Measurements from ENCODE around the gene FCRL6. TPM values are rescaled to one million over a fixed set of nuclear protein-coding genes. Genes with fewer than 3 reads are reported as not detected.

FCRL6 gene
- total RNA-seq, 1 donor from 2014 or later: 1.2 TPM

DNA sequence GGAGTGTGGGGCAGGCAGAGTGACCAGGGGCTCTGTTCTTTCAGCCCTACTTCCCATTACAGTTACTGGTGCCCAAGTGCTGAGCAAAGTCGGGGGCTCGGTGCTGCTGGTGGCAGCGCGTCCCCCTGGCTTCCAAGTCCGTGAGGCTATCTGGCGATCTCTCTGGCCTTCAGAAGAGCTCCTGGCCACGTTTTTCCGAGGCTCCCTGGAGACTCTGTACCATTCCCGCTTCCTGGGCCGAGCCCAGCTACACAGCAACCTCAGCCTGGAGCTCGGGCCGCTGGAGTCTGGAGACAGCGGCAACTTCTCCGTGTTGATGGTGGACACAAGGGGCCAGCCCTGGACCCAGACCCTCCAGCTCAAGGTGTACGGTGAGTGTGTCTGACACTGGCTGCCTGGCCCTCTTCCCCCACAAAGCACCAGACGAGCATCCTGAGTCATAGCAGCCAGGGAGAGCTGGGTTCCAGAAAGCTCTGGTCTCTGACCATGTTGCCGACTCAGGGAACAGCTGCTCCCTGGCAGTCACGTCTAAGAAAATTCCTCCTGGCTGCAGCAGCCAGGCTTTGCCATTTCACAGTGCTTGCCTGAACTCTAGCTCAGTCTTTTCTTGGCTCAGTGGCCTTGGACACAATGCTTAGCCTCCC lies 27.8 kb downstream of the FCRL6 start:
- no peak for ATAC-seq
- DNase-seq (ENCODE audit: low spot score): no peak
- intact Hi-C loops (cut with DNase I): no loop called here

DNA sequence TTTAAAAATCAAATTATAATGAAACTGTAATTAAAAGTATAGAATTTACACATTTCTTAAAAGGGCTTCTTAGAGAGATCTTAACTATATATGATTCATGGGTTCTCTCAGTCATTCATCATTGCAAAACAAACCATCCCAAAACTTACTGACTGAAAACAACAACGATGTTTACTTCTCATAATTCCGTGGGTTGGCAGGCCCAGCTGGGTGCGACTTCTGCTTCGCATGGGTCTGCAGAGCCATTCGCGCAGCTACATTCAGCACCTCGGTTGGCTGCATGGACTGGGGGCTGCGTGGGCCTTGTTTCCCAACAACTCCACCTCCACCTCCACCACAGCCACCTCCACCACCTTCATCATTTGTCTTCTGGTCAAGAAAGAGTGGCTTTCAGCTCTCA lies 28.6 kb downstream of the FCRL6 start:
- intact Hi-C loops (cut with DNase I): no loop called here
- DNase-seq (ENCODE audit: low spot score) (no peak), ATAC-seq (no peak)

DNA sequence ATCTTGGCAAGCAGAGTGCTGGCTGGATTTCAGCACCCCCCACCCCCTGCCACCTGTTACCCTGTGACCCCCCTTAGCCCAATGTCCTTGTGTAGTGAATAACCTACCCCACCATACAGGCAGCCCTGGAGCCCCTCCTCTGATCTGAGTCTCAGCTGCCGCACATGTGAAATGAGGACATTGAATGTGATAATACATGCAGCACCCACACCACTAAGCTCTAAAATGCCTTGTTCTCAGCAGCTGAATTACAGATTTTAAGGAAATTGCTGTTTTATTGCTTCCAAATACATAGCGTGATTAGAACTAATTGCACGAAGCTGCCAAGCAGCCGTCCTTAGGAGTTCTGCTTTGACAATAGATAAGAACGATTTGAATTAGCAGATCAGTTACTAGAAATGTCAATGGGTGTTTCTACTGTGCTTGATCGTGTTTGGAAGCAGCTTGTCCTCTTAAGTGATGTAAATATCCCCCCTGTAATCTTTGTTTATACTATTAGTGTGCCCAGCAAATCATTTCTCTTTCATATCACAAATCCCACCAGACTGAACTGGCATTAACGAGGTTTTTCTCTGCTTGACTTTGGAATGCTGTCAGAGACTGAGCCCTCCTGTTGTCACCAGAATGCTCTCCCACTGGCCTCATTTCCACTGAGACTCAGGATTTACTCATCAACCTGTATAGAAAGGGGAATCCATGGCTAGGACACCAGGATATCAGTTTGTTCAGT lies 29.4 kb downstream of the FCRL6 start:
- DNase-seq (ENCODE audit: low spot score) (no peak), ATAC-seq (no peak)
- intact Hi-C loops (cut with DNase I): no loop called here

DNA sequence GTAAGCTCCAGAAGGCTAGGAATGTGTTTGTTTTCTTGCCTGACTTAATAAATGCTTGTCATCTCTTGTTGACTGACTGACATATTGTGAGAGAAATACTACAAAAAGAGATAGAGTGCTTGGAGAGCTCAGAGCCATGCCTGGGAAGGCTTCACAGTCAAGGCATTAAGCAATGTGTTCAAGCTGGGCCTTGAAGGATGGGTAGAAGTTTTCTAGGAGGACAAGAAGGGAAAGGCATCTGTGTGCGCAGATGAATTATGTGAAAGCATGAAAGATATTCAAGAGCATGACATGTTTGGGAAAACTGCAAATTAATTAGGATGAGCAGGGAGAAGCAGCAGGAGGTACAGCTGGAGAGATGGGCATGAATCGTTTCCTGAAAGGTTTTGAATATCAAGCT lies 30.1 kb downstream of the FCRL6 start:
- intact Hi-C loops (cut with DNase I): no loop called here
- no peak for ATAC-seq
- DNase-seq (ENCODE audit: low spot score): no peak

DNA sequence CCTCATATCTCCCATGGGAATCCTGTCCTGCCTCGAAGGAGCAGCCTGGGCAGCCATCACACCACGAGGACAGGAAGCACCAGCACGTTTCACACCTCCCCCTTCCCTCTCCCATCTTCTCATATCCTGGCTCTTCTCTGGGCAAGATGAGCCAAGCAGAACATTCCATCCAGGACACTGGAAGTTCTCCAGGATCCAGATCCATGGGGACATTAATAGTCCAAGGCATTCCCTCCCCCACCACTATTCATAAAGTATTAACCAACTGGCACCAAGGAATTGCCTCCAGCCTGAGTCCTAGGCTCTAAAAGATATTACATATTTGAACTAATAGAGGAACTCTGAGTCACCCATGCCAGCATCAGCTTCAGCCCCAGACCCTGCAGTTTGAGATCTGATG lies 33.2 kb downstream of the FCRL6 start:
- DNase-seq (ENCODE audit: low spot score) (no peak), ATAC-seq (peak; percentile 25)
- intact Hi-C loops (cut with DNase I): no loop called here

DNA sequence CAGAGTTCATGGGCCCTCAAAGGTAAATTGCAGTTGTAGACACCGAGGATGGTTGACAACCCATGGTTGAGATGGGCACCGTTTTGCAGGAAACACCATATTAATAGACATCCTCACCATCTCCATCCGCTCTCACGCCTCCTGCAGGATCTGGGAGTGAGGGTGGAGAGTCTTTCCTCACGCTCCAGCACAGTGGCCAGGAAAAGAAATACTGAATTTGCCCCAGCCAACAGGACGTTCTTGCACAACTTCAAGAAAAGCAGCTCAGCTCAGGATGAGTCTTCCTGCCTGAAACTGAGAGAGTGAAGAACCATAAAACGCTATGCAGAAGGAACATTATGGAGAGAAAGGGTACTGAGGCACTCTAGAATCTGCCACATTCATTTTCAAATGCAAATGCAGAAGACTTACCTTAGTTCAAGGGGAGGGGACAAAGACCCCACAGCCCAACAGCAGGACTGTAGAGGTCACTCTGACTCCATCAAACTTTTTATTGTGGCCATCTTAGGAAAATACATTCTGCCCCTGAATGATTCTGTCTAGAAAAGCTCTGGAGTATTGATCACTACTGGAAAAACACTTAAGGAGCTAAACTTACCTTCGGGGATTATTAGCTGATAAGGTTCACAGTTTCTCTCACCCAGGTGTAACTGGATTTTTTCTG lies 33.8 kb downstream of the FCRL6 start:
- DNase-seq (ENCODE audit: low spot score) (no peak), ATAC-seq (peak; percentile 70)
- intact Hi-C loops (cut with DNase I): no loop called here

DNA sequence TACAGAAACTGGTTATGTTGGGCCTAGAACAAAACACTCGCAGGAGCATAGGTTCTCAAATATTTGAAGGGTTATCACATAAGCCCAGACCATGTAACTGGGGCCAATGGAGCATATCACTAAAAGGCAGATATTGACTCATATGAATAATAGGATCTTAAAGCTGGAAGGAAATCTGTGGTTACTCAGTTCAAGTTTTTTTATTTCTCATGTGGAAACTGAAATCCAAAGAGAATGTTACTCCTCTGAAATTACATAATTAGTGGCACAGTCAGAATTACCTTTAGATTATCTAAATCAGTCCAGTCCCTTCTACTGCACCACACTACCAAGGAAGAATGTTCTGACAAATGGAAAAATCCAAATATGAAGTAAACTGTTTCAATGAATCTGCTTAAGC lies 36.6 kb downstream of the FCRL6 start:
- ATAC-seq (no peak), DNase-seq (ENCODE audit: low spot score) (no peak)
- intact Hi-C loops (cut with DNase I): no loop called here

DNA sequence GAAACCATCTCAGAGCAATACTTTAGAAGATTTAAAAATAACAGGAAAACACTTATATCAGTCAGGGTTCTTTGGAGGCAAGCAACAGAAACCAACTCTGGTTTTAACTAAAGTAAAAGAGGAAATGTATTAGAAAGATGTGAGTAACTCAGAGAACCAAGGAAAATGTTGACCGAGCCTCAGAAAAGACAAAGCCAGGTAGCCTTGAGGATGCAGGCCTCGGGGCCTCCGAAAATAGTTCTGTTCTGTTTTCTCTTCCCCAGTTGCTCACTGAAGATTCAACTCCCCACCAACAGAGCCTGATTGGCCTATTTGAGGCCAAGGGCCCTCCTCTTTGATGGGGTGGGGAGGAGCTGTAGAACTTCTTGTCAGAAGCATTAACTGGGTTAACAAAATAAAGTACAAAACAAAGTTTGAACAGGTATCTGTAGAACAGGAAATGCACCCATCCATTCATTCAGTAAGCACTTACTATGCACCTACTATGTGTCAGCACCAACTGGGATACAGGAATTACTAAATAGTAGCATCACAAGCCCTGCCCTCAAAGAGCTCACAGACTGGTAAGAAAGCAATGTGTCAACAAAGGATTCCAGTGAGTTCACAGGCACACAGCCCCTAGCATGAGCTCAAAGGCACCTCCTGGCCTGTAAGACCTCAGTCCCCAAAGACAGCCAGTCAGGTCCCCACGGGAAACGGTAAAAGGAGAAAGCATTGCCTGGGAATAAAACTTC lies 37.1 kb downstream of the FCRL6 start:
- intact Hi-C loops (cut with DNase I): no loop called here
- DNase-seq (ENCODE audit: low spot score) (no peak), ATAC-seq (no peak)

DNA sequence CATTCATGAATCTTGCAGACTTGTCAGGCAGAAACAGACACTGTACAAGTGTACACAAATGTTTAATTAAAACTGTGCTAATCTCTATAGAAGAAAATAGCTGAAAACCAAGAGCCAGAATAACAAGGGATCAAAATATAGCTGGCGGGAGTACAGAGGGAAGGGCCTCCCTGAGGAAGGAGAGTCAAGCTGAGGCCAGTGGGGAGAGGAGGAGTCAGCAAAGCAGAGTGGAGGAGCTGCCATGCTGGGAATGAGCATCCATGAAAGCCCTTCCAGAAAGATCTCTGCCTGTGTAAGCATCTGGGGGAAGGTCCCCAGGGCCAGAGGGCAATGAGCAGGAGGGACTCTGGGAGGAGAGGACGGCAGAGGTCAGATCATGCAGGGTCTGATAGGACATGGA lies 39.6 kb downstream of the FCRL6 start:
- DNase-seq (ENCODE audit: low spot score) (no peak), ATAC-seq (no peak)
- intact Hi-C loops (cut with DNase I): no loop called here

DNA sequence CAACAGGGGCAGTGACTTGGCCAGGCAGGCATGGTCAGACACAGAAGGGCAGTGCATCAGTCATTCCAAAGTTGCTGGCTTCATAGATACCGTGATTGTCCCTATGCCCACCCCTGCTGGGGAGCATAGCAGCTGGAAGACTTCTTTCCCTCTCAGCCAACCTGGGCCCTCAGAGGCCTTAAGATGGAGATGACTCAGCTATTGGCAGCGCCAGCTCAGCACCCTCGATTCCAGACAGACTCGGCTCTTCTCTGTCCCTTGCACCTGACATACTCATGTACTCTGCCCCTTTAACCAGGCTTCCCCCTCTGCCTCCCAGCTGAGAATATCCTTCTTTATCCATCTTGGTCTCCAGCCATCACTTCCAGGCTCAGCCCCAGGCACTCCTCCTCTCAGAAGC lies 41.3 kb downstream of the FCRL6 start:
- intact Hi-C loops (cut with DNase I): no loop called here
- ATAC-seq (no peak), DNase-seq (ENCODE audit: low spot score) (no peak)

DNA sequence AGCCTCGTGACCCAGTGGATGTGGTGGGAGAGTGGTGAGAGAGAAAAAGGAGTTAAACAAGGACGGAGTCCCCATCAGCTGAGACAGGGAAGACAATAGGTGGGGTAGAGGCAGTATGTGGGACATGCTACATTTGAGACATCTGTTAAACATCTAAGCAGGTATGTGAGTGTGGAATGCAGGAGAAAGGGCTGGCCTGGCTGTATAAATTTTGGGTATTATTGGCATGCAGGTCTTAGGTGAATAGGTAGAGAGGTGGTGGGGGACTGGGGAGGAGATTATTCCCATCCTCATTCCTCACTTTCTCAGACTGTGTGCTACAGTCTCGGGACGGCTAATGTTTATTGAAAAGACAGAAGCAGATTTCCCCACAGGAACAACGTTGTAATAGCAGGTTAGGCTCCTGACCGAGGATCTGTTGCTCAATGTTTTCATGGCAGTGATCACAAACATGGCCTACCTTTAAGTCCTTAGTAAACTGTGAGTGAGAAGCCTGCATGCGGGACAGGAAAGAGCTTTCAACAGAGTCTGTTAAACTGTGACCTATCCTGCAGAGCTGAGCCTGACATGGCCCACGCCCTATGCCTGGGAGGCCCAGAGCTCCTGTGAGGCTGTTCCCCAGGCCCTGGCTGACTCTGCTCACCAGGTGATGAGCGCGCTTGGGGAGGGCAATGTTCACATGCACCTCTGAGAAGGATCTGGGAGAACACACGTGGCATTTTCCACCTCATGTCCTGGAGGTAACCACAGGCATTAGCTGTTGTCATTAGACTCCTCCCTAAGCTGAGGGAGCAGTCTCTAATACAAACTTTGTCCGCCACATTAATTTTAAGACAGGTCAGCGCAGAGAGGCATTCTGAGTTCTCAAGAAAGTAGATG lies 43.8 kb downstream of the FCRL6 start:
- DNase-seq (ENCODE audit: low spot score) (no peak), ATAC-seq (no peak)
- intact Hi-C loops (cut with DNase I): no loop called here

DNA sequence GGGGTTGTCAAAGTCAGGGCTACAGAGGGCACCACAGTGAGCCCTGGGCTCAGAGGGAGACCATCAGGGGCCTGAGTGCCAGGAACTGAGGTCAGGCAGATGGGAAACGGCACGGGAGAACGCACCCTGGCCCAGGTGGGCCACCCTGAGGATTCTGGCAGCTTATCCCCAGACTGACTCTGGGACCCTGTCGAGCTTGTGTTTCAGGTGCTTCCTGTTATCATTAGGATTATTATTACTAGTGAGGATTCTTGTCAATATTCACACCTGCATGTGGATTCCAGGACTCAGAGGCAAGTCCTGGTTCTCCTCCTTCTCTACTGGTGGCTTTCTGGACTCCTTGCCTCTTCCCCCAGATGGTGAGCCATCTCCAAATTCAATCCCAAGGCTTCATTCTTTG lies 45.1 kb downstream of the FCRL6 start:
- ATAC-seq (no peak), DNase-seq (ENCODE audit: low spot score) (no peak)
- intact Hi-C loops (cut with DNase I): no loop called here

DNA sequence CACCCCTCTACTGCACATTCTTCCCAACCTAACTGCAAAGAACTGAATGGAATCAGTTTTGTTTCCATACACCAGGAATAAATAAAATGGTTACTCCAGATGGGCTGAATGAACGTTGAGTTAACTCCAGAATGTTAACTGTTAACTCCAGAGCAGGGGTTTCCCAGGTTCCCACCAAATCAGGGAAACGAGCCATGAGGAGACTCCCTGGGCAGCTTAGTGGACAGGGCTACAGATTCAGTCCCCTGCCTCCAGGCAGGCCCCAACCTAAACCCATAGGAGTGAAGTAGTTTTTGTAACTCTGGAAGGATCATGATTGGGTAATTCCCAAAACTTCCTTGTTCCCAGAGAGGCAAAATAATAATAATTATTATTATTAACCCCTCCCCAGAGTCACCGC lies 46.2 kb downstream of the FCRL6 start:
- ATAC-seq: no peak
- DNase-seq (ENCODE audit: low spot score): no peak
- intact Hi-C loops (cut with DNase I): no loop called here

DNA sequence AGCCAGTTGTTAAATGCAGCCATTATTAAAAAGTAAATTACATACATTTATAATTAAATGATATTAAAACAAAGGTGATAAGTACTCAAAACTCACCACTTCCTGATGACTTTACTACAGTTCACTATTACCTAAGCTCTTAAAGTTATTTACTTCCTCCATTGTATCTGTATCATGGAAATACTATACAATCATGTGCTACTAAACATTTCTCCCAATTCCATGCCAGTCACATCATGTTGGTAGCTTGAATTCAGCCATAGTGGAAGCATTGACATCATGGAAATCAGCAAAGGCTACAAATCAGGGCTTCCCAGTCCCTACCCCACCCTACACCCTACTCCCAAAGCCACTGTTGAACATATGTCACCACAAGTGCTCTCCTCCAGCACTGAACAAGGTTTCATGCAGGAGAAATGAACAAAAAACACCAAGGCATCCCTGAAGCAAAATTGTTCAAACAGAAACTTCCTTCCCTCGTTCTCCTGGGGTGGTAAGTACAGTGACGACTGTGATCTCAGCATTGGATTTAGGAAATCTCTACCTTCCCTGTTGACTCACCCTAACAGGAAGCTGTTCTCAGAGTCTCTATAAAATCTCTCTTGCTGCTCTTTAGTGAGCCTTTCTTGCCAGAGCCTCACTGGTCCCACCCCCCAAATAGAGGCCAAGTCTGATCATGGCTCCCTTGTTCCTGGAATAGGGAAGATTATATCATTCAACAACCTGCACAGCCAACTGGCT lies 47.6 kb downstream of the FCRL6 start:
- ATAC-seq: no peak
- DNase-seq (ENCODE audit: low spot score): no peak
- intact Hi-C loops (cut with DNase I): no loop called here

DNA sequence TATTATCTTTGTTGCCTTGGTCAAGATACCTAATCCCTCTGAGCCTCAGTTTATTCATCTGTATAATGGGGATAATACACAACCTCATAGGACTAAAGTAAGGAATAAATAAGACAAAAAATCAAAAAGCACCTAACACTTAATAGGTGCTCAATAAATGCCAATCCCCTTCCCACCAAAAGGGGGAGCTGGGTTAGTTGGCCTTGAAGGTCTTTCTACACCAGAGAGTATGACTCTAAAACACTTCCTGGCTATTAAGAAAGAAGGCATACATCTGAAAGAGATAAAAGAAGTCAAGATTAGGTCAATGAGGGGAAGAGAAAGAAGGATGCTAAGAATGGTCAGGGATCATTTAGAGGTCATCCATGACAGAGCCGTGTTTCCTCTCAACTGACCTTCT lies 49.2 kb downstream of the FCRL6 start:
- ATAC-seq: no peak
- no peak for DNase-seq (ENCODE audit: low spot score)
- intact Hi-C loops (cut with DNase I): no loop called here

DNA sequence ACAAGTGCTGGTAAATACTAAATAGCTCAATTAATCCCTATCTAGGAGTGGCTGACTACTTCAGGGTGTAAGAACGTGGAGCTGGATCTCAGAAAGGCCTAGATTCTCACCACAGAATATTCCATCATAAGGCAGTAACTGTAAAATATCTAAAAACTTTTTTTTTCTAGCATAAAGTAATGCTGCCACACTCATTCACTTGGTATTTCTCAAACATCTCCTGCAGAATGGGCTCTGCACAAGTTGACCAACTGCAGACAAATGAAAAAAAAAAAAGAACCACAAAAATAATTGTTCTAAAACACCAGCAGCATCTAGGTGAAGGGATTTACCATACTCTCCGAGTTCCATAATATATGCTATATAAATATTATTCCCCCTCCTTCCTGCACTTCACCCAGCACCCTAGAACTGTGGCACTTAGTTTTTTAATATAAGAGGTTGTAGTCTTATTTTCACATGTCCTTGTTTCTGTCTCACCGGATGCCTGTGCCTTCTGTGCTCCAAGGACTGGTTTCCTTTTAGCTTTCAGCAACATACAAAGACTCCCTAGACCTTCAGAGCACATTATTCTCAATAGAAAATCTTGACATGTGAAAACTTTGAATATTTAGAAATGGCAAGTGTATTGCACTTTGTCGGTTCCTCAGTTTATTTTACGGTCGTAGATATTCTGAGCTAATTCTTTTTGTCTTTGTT lies 51.4 kb downstream of the FCRL6 start:
- DNase-seq (ENCODE audit: low spot score) (no peak), ATAC-seq (no peak)
- intact Hi-C loops (cut with DNase I): no loop called here

DNA sequence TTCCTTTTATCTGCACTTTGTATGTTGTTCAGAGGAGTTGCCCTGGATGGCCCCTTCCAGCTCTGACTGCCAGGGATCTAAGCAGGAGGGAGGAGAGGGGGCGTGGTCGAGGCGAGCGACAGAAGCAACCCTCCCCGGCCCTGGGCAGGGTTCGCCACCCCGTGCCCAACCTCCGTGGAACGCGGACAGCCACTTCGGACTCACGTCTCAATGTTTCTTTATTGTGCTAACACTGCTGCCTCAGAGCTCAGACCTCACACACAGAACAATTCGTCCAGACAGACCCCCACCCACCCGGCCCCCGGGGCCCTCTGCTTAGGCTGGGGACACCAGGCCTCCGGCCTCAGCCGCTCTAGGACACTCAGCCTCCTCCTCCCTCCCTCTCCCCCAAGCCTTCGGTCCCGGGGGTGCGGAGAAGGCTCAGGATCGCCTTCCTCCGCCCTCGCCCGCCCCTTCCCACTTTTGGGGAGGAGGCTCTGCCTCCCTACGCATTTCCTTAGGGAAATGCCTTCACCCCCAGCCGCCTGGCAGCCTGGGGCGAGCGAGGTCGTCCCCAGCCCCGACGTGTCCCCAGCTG lies 52.0 kb downstream of the FCRL6 start:
- ATAC-seq: peak; percentile 85
- DNase-seq (ENCODE audit: low spot score): peak; percentile 85

More for the DNA sequence above, 52.0 kb downstream of the FCRL6 start:
- intact Hi-C loops (cut with DNase I): no loop called here
